Testis (tissue), 3 donors: ENCODE measurements around the gene KLHL13. TPM values are rescaled to one million over a fixed set of nuclear protein-coding genes. Genes with fewer than 3 reads are reported as not detected.

Source experiments
- DNase-seq: peaks from one replicate; pipeline ENCODE4 v3.0.0-alpha.2; 2019
- H3K27ac ChIP-seq, 2 donors: fragments of 200-600 bp; sonication (generic); one replicate each; pipeline ENCODE4 v1.5.1; 2019
- H3K27me3 ChIP-seq: fragments of 200-600 bp; sonication (generic); one replicate; pipeline ENCODE4 v1.5.1; 2019
- H3K36me3 ChIP-seq: fragments of 200-600 bp; sonication (generic); one replicate; pipeline ENCODE4 v1.5.1; 2017; ENCODE audit warnings: low read depth; ENCODE audit errors: missing control alignments
- H3K4me1 ChIP-seq: fragments of 200-600 bp; sonication (generic); one replicate; pipeline ENCODE4 v1.5.1; 2019
- H3K4me3 ChIP-seq, 2 donors: fragments of 200-600 bp; sonication (generic); one replicate each; pipeline ENCODE4 v1.5.1; 2017 to 2019
- H3K9me3 ChIP-seq: fragments of 200-600 bp; sonication (generic); one replicate; pipeline ENCODE4 v1.5.1; 2017
- CTCF ChIP-seq, 3 experiments: fragments of 450-650 bp in 2 of 3; fragments of 200-600 bp in 1 of 3; sonication (generic) in 1 of 3; IDR thresholded peaks; one replicate each; pipeline ENCODE4 v1.5.1; 2016 to 2019; ENCODE audit warnings: antibody characterized with exemption in 3 of 3, mild to moderate bottlenecking in 2 of 3, moderate library complexity in 1 of 3
- POLR2A ChIP-seq: fragments of 450-650 bp; IDR thresholded peaks from one replicate; pipeline ENCODE4 v1.6.1; 2017; ENCODE audit warnings: antibody characterized with exemption, mild to moderate bottlenecking, moderate library complexity
- WGBS, 2 donors: methylation state at CpG; one replicate each; pipeline ENCODE4 v1.1.5; 2018; 5-methylcytosine and 5-hydroxymethylcytosine counted together
- intact Hi-C: fragments of 100-400 bp; cut with DNase I; formaldehyde crosslinking; loops from one replicate; pipeline ENCODE4 v1.15.1; 2023; ENCODE audit warnings: low total_unique reads
- polyA plus RNA-seq: library from polyadenylated mRNA; stranded (reverse); fragments of 350-450 nt; fragmentation: Illumina TruSeq; extraction: RNeasy Lipid Tissue Mini Kit (QIAGEN cat#74804); gene quantifications from one replicate; pipeline ENCODE4 v1.2.3, GENCODE V29; 2014; ENCODE audit warnings: low read depth, low replicate concordance; ENCODE audit not compliant: insufficient read depth
- total RNA-seq, 2 donors: library from RNA; depleted of rRNA; stranded (reverse); fragments of >200 nt; gene quantifications; one replicate each; pipeline ENCODE4 v1.2.3, GENCODE V29; 2016

The KLHL13 gene
- total and polyA plus RNA-seq, 3 donors from 2014 or later: 6.5 to 8.9 (median 6.6) TPM

GRCh38 chrX:118049713-118050112 is 66.9 kb downstream of the KLHL13 start:
- H3K27ac ChIP-seq: no peak overlapping the region
- TF ChIP-seq CTCF (IDR thresholded peaks at IDR 0.05) (no peak), POLR2A (no peak)
- no peaks in the 10 kb centered on the region for H3K36me3 ChIP-seq
- no peaks in the 10 kb centered on the region for H3K27me3 ChIP-seq
- DNase-seq: no peak
- no peak overlapping the region for H3K4me3 ChIP-seq
- no peaks in the 10 kb centered on the region for H3K4me1 ChIP-seq
- no peaks in the 10 kb centered on the region for H3K9me3 ChIP-seq
- WGBS, 2 donors: 70 to 100% methylated on average over 1 of the region's 1 CpG
- intact Hi-C loops: no loop called here

GRCh38 chrX:118047446-118048186 is 69.0 kb downstream of the KLHL13 start:
- H3K4me1 ChIP-seq: no peaks in the 10 kb centered on the region
- no peaks in the 10 kb centered on the region for H3K27me3 ChIP-seq
- TF ChIP-seq POLR2A (no peak), CTCF (IDR thresholded peaks at IDR 0.05) (no peak)
- no peaks in the 10 kb centered on the region for H3K9me3 ChIP-seq
- intact Hi-C loops: no loop called here
- WGBS, 2 donors: 92% methylated on average over 4 of the region's 4 CpGs
- no peak for DNase-seq
- no peak overlapping the region for H3K4me3 ChIP-seq
- no peaks in the 10 kb centered on the region for H3K36me3 ChIP-seq
- no peak overlapping the region for H3K27ac ChIP-seq

- Histone ChIP-seq H3K4me3 (no peak overlapping the region), H3K27ac (no peak overlapping the region), H3K4me1 (no peaks in the 10 kb centered on the region), H3K9me3 (no peaks in the 10 kb centered on the region), H3K36me3 (no peaks in the 10 kb centered on the region), H3K27me3 (no peaks in the 10 kb centered on the region)
- 100% methylated on average over 1 of the region's 1 CpG; no CpG with 5 or more reads in 1 of the 2 donors for WGBS, 2 donors
- TF ChIP-seq CTCF (IDR thresholded peaks at IDR 0.05): no peak
- TF ChIP-seq POLR2A: no peak
- intact Hi-C loops: no loop called here
- DNase-seq: no peak
These were observed 77.0 kb downstream of the KLHL13 start for GRCh38 chrX:118039591-118039990.

- Histone ChIP-seq H3K36me3 (no peaks in the 10 kb centered on the region), H3K27ac (no peak overlapping the region), H3K4me3 (no peak overlapping the region), H3K27me3 (no peaks in the 10 kb centered on the region), H3K4me1 (no peaks in the 10 kb centered on the region), H3K9me3 (no peaks in the 10 kb centered on the region)
- TF ChIP-seq CTCF (IDR thresholded peaks at IDR 0.05) (no peak), POLR2A (no peak)
- intact Hi-C loops: no loop called here
- WGBS, 2 donors: 79 to 89% methylated on average over 2 to 3 of the region's 3 CpGs
- DNase-seq: no peak
These were observed 77.8 kb downstream of the KLHL13 start for GRCh38 chrX:118038614-118039365.
